ENCODE measurements around the gene PYCR2.
"Not testable (repeated sequence)": the region's sequence is repeated elsewhere in the genome, so short reads cannot be mapped to it uniquely, and the experiment has no call there.

The PYCR2 gene

GRCh38 chr1:225944387-225944786 is 20.3 kb upstream of the PYCR2 start:
- no peak for DNase-seq

- DNase-seq = no peak
These were observed 19.5 kb upstream of the PYCR2 start for GRCh38 chr1:225943582-225943981.

GRCh38 chr1:225942574-225942973 is 18.5 kb upstream of the PYCR2 start:
- DNase-seq = no peak

GRCh38 chr1:225941942-225942222 is 17.8 kb upstream of the PYCR2 start:
- no peak for DNase-seq

DNA sequence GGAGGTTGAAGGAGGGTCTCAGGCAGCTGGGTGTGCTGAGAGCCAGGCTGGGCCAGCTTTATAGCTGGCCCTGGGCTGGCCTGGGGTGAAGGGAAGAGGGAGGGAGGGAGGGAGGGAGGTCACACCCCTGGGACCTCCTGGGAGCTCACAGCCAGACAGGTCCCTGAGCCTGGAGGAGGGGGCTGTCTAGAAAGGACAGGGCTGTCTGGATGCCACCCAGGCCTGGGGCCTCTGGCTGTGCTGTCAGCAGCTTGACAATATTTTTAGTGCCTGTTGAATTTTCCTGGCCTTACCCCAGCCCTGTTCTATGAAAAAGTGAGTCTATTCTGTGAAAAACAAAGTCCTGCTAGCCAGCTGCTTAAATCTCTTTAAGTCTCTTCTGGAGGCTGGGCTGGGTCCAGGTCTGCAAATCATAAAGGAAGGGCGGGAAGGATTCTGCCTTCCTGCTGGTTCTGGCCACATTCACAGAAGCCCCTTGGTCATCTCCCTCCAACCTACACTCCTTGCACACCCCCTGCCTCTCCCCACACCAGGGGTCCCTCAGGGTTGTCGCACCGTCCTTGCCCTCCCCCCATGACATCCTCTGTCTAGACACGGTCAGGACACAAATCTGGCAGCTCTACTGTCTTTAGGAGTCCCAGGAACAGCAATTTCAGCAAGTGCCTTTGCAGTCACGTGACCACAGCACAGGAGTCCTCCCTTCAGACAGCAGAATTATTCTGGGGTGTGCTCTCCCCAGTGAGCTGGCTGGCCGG is 17.3 kb upstream of the PYCR2 start, which contains the start of gene LEFTY2:
Gene LEFTY2 (minus strand): TSS at position 34 of the 755 bp plus-strand sequence. CDS start 80 bp downstream, outside the sequence.
- peak; percentile 26 for DNase-seq

DNA sequence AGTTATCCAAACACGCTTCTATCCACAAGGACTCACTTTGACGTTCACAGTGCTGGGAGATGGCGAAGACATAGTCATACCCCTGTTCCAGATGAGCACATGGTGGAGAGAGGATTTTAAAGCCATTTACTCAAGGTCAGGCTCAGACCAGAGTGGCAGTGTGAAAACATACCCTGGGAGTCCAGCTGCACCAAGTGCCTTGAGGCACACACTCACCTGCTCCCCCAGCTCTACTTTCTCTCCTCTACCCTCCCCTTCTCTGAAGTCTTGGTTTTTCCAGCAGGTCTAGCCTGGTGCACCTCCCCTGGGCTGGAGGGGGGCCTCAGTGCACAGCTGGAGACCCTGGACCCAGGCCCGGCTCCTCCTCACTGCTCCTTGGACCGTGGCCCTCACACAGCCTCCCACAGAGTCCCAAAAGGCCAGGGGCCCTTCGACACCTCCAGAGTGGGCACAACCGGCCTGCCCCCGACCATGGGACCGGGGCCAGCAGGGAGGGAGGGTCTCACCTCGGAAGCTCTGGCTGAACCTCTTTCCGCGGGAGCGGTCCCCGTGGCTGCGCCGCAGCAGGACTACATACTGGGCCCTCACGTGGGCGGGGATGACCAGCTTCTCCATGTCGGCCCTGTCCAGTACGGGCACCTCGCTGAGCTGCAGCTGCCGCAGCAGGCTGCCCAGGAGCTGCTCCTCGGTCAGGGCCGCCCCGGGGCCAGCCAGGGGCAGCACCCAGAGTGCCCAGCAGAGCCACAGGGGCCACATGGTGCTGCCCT is 16.5 kb upstream of the PYCR2 start:
- DNase-seq = peak; percentile 36

- DNase-seq = peak; percentile 24
These were observed 15.9 kb upstream of the PYCR2 start for GRCh38 chr1:225939939-225940310.

GRCh38 chr1:225939097-225939938 is 15.3 kb upstream of the PYCR2 start:
- DNase-seq = peak; percentile 57

GRCh38 chr1:225937048-225937968 is 13.3 kb upstream of the PYCR2 start:
- no peak for DNase-seq

- no peak for DNase-seq
These were observed 12.5 kb upstream of the PYCR2 start for GRCh38 chr1:225936523-225936922.

GRCh38 chr1:225936086-225936485 is 12.0 kb upstream of the PYCR2 start:
- DNase-seq = not testable (repeated sequence)

- no peak for DNase-seq
These were observed 10.7 kb upstream of the PYCR2 start for GRCh38 chr1:225934711-225935110.

- DNase-seq = no peak
These were observed 9.0 kb upstream of the PYCR2 start for GRCh38 chr1:225933072-225933471.

GRCh38 chr1:225931270-225932136 is 7.5 kb upstream of the PYCR2 start:
- DNase-seq = no peak

DNA sequence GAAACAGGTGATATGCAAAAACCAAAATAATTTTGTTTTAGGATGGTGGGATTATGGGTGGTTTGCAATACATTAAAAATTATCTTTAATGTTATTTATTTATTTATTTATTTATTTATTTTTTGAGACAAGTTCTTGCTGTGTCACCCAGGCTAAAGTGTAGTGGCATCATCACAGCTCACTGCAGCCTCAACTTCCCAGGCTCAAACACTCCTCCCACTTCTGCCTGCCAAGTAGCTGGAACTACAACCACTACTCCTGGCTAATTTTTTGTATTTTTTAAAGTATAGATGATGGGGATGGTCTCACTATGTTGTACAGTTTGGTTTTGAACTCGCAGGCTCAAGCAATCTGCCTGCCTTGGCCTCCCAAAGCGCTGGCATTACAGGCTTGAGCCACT is 6.5 kb upstream of the PYCR2 start:
- no peak for DNase-seq

GRCh38 chr1:225929462-225929861 is 5.4 kb upstream of the PYCR2 start:
- DNase-seq = not testable (repeated sequence)

GRCh38 chr1:225928186-225929175 is 4.4 kb upstream of the PYCR2 start:
- DNase-seq = no peak

DNA sequence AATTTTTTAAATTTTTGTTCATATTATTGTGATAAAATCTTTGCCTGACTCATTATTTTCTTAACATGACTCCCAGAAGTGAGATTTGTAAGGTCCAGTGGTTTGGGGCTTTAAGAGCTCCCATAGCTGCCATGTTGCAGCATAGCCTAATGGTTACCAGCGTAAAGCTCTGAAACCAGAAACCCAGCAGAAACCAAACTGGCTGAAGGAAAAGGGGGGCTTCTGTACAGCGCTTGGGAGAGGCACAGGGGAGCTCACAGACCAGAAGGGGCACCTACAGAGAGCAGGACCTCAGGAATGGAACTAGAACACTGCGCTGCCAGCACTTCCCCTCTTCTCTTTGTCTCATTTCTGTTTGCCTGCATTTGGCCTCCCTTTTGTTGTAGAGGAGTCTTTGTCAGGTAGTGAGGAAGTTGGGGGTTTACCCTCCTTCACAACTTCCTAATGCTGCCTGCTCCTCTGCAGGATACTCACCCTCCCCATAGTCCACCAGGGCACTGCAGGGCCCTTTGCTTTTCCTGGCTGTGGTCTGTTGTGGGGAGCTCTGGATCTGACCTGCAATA is 2.6 kb upstream of the PYCR2 start:
- DNase-seq = no peak

DNA sequence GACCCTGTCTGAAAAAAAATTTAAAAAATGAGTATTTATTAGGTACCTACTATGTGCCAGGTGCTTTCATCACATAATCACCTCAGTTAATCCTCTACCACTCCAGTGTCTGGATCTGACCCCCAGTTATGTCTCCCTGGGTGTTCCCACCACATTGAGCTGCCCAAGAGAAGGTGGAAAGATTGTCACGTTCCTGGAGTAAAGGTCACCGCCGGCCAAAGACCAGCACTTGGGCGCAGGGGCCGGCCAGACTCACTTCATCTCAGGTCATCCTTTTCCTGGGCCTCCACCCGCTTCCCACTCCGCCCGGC is 714 bp downstream of the PYCR2 start:
- no peak for DNase-seq
